ENCODE measurements around the gene CPNE2. TPM values are rescaled to one million over a fixed set of nuclear protein-coding genes. Genes with fewer than 3 reads are reported as not detected.
A peak's percentile ranks its signal among the peaks of the same experiment; 100 is the strongest.

The CPNE2 gene
- total RNA-seq, 4 donors from 2014 or later: 25.1 to 41.4 (median 40.6) TPM

DNA sequence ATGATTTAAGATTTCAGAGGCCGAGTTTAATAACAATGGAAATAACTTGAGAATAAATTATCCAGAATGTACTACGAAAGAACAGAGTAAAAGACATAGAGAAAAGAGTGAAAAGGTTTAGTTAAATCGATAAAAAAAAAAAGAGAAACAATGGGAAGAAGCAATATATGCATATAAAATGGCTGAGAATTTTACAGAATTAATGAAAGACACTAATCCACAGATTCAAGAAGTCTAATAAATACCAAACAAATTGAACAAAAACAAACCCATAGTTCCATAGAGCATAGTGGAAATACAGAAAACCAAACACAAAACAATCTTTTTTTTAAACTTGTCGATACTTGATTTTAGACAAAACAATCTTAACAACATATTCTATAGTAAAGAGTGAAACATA is 91.7 kb downstream of the CPNE2 start:
- TF ChIP-seq POLR2A (IDR thresholded peaks at IDR 0.05): no peak
- no peak for TF ChIP-seq CTCF (IDR thresholded peaks at IDR 0.05)
- intact Hi-C loops (cut with DNase I; ENCODE audit: low total_unique reads): no loop called here
- DNase-seq: no peak
- H3K27ac ChIP-seq: no peak overlapping the region
- H3K4me1 ChIP-seq: peaks cover 0 to 3% of the 10 kb centered on the region in 2 donors
- no peaks in the 10 kb centered on the region for H3K36me3 ChIP-seq
- no peaks in the 10 kb centered on the region for H3K27me3 ChIP-seq
- no peaks in the 10 kb centered on the region for H3K9me3 ChIP-seq
- no peak overlapping the region for H3K4me3 ChIP-seq

DNA sequence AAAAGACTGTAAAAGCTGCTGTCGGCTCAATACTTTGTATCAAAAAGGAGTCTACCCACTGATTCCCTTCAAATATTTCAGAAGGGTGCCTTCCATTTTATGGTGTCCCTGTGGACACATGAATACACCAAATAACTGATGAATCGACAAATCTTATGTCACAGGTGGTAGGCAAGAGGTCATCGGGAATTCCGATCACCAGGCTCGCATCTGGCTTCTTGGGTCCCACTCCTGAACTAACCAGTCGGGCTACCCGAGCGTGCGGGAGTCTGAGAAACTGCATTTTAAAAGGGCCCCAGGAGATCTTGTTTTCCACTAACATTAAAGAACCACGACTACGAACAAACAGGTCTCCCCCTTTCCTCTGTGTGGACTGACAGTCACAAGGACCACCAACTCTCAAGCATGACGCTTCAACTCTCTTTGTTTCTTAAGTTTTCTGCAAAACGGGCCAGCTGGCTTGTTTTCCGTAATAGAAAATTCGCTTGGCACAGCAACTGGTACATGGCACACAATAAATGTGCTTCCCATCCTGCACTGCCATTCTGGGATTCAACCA is 92.6 kb downstream of the CPNE2 start:
- intact Hi-C loops (cut with DNase I; ENCODE audit: low total_unique reads): no loop called here
- DNase-seq: no peak

DNA sequence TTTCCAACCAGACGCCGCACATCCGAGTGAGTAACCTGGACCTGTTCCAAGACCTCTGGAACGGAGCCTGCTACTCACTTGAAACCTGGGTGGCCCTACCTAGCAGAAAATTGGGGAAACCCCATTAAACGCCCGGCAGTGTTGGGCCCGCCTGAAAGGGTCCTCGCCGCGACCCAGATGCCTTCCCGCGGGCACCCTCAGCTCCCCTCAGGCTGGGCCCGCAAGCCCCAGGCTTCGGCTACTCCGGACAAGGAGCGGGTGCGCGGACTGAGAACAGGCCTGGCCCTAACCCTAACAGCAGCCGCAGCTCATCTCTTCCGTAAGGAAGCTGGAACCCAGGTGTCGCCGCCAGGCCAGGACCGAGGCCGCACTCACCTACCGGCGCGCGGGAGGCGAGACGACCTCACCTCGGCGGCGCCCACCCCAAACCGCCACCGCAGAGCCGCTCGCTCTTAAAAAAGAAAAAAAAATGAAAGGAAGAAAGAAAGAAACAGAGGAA is 93.1 kb downstream of the CPNE2 start:
- H3K27ac ChIP-seq: peak overlapping the region; percentile 77 to 95
- DNase-seq: peak; percentile 55 to 70
- peaks cover 0 to 3% of the 10 kb centered on the region in 2 donors for H3K4me1 ChIP-seq
- no peaks in the 10 kb centered on the region for H3K36me3 ChIP-seq
- no peaks in the 10 kb centered on the region for H3K27me3 ChIP-seq
- H3K9me3 ChIP-seq: no peaks in the 10 kb centered on the region
- TF ChIP-seq POLR2A (IDR thresholded peaks at IDR 0.05) (no peak), CTCF (IDR thresholded peaks at IDR 0.05) (no peak)
- H3K4me3 ChIP-seq: peak overlapping the region; percentile 83 to 96
- intact Hi-C loops (cut with DNase I; ENCODE audit: low total_unique reads): no loop called here

More for the DNA sequence above, 92.6 kb downstream of the CPNE2 start:
- Histone ChIP-seq H3K27me3 (no peaks in the 10 kb centered on the region), H3K36me3 (no peaks in the 10 kb centered on the region), H3K9me3 (no peaks in the 10 kb centered on the region), H3K27ac (peak overlapping the region; percentile 77 to 95), H3K4me1 (peaks cover 0 to 3% of the 10 kb centered on the region in 2 donors), H3K4me3 (peak overlapping the region; percentile 83 to 96)
- TF ChIP-seq CTCF (IDR thresholded peaks at IDR 0.05): no peak
- TF ChIP-seq POLR2A (IDR thresholded peaks at IDR 0.05): no peak

GRCh38 chr16:57185945-57186871 is 93.8 kb downstream of the CPNE2 start, which contains the start of the genes PSME3IP1 and RSPRY1:
Gene PSME3IP1, minus strand, starts transcription at chr16:57186039. Its CDS starts 12,185 bp downstream, at chr16:57173854.
Gene RSPRY1, plus strand, starts transcription at chr16:57186329. Its CDS starts 18,330 bp downstream, at chr16:57204659.
- no peaks in the 10 kb centered on the region for H3K9me3 ChIP-seq
- peaks cover 0 to 6% of the 10 kb centered on the region in 2 donors for H3K4me1 ChIP-seq
- peak in 1 of 4 experiments; percentile 8 for TF ChIP-seq CTCF (IDR thresholded peaks at IDR 0.05)
- TF ChIP-seq POLR2A (IDR thresholded peaks at IDR 0.05): peak; percentile 74 to 88
- no peaks in the 10 kb centered on the region for H3K36me3 ChIP-seq
- intact Hi-C loops (cut with DNase I; ENCODE audit: low total_unique reads): no loop called here
- peak within 1 kb of the TSS; percentile 83 to 96 for H3K4me3 ChIP-seq
- peak within 1 kb of the TSS; percentile 88 to 95 for H3K27ac ChIP-seq
- H3K27me3 ChIP-seq: no peaks in the 10 kb centered on the region
- DNase-seq: peak; percentile 98 to 99

All from uterus (tissue), 4 donors.